Upper lobe of right lung (tissue), 1 donor: Measurements from ENCODE around the gene GPC3. TPM values are rescaled to one million over a fixed set of nuclear protein-coding genes. Genes with fewer than 3 reads are reported as not detected.

Experiments used
- ATAC-seq: fragments of 200-7000 bp; cut with Tn5 transposase; one replicate; pipeline ENCODE4 v1.9.1; 2020; ENCODE audit warnings: mild to moderate bottlenecking, moderate library complexity
- DNase-seq: peaks from one replicate; pipeline ENCODE4 v3.0.0-alpha.2; 2020
- H3K27ac ChIP-seq: fragments of 200-600 bp; one replicate; pipeline ENCODE4 v1.8.0; 2022
- H3K27me3 ChIP-seq: fragments of 200-600 bp; one replicate; pipeline ENCODE4 v1.8.0; 2022; ENCODE audit warnings: mild to moderate bottlenecking
- H3K36me3 ChIP-seq: fragments of 200-600 bp; one replicate; pipeline ENCODE4 v1.8.0; 2022
- H3K4me1 ChIP-seq: fragments of 200-600 bp; one replicate; pipeline ENCODE4 v1.8.0; 2022
- H3K4me3 ChIP-seq: fragments of 200-600 bp; one replicate; pipeline ENCODE4 v1.8.0; 2022; ENCODE audit warnings: mild to moderate bottlenecking
- H3K9me3 ChIP-seq: fragments of 200-600 bp; one replicate; pipeline ENCODE4 v1.8.0; 2022
- intact Hi-C: fragments of 100-400 bp; cut with DNase I; formaldehyde crosslinking; loops from one replicate; pipeline ENCODE4 v1.11.0; 2022
- long read RNA-seq: library from polyadenylated mRNA; unstranded; transcript quantifications from one replicate; pipeline ENCODE4 v2.0.0, GENCODE V29; 2021
- total RNA-seq: library from RNA; stranded (reverse); fragmentation: NEBNext Ultra II Directional; extraction: Animal tissue kit (Norgen Biotek cat#: 25700); gene quantifications from one replicate; pipeline ENCODE4 v1.2.1, GENCODE V29; 2021
- TF ChIP-seq, protein P1 (sequence below): fragments of 200-600 bp; IDR thresholded peaks from one replicate; pipeline ENCODE4 v1.8.0; 2022; ENCODE audit warnings: antibody characterized with exemption
- donor health status: DM: no; HTN: yes; CAD: no; lungs with severe emphysema.

The GPC3 gene
- total RNA-seq: 67.7 TPM
- long read RNA-seq, transcript GPC3-201 (8 exons, 2,568 nt): major isoform, 167 of 173 reads
- long read RNA-seq, partial matches to known transcripts: 4 of 173 reads
- long read RNA-seq, other reads (novel, unspliced or antisense): 2 of 173 reads

DNA sequence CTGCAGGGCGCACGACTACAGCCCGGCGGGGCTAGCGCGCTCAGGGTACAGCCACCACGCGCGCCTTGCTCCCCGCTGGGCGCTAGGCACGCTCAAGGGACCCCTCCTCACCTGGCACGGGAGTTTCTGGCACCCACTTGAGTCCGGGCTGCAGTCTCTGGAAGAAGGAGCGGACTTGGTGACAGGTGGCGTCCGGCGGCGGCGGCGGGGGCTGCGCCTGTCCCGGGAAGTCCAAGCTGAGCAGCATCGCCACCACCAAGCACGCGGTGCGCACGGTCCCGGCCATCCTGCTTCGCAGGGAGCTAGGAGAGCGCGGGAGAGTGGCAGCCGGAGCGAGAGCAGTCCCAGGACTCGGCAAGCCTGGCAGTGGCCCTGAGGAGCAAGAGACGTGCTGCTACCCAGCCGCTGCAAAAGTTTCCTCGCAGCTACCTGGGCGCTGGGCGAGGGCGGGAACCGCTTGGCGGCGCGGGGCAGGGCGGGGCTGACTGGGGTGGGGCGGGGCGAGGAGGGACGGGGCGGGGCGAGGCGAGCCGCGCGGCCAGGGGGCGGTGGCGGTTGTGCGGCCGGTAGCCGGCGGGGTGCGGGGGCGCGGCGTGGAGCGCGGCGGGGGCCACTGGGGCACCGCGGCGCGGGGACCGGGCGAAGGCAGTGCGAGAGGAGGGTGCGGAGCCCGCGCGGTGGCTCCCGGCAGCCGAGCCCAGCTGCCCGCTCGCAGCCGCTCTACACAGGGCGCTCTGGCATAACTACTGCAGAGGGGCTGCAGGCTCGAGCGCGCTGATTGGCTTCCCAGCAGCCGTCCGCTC lies at the start of gene GPC3:
Gene GPC3 (minus strand): TSS at position 431 of the 803 bp plus-strand sequence.
- TF ChIP-seq, protein P1, sequence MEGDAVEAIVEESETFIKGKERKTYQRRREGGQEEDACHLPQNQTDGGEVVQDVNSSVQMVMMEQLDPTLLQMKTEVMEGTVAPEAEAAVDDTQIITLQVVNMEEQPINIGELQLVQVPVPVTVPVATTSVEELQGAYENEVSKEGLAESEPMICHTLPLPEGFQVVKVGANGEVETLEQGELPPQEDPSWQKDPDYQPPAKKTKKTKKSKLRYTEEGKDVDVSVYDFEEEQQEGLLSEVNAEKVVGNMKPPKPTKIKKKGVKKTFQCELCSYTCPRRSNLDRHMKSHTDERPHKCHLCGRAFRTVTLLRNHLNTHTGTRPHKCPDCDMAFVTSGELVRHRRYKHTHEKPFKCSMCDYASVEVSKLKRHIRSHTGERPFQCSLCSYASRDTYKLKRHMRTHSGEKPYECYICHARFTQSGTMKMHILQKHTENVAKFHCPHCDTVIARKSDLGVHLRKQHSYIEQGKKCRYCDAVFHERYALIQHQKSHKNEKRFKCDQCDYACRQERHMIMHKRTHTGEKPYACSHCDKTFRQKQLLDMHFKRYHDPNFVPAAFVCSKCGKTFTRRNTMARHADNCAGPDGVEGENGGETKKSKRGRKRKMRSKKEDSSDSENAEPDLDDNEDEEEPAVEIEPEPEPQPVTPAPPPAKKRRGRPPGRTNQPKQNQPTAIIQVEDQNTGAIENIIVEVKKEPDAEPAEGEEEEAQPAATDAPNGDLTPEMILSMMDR: no peak
- H3K27me3 ChIP-seq: no peaks in the 10 kb centered on the region
- no peaks in the 10 kb centered on the region for H3K4me1 ChIP-seq
- H3K27ac ChIP-seq: no peak within 1 kb of the TSS
- no peaks in the 10 kb centered on the region for H3K9me3 ChIP-seq
- intact Hi-C loops: no loop called here
- H3K4me3 ChIP-seq: peak within 1 kb of the TSS; percentile 34
- peak; percentile 63 for DNase-seq
- no peaks in the 10 kb centered on the region for H3K36me3 ChIP-seq
- peak; percentile 90 for ATAC-seq

DNA sequence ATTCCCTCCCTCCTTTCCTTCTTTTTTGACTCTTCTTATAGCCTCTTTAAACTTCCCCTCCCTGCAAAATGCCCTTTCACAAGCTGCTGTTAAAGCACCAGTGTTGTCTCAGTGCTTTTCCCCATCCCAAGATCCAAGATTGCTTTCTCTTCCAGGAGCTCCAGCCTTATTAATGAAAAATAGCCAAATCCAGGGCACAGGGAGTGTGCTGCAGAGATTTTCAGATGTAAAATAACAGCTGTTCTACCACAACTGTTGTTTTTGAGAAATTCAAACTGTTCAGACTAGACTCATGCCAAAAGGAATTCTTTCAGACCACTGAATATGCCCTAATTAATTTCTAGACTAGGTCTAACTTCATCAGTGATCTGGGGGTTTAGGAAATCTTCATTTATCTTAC lies 47.0 kb upstream of the GPC3 start:
- intact Hi-C loops: no loop called here
- Histone ChIP-seq H3K4me1 (no peaks in the 10 kb centered on the region), H3K27ac (no peak overlapping the region), H3K4me3 (no peak overlapping the region), H3K36me3 (no peaks in the 10 kb centered on the region), H3K27me3 (no peaks in the 10 kb centered on the region), H3K9me3 (no peaks in the 10 kb centered on the region)
- ATAC-seq: no peak
- TF ChIP-seq, protein P1: no peak
- DNase-seq: no peak

DNA sequence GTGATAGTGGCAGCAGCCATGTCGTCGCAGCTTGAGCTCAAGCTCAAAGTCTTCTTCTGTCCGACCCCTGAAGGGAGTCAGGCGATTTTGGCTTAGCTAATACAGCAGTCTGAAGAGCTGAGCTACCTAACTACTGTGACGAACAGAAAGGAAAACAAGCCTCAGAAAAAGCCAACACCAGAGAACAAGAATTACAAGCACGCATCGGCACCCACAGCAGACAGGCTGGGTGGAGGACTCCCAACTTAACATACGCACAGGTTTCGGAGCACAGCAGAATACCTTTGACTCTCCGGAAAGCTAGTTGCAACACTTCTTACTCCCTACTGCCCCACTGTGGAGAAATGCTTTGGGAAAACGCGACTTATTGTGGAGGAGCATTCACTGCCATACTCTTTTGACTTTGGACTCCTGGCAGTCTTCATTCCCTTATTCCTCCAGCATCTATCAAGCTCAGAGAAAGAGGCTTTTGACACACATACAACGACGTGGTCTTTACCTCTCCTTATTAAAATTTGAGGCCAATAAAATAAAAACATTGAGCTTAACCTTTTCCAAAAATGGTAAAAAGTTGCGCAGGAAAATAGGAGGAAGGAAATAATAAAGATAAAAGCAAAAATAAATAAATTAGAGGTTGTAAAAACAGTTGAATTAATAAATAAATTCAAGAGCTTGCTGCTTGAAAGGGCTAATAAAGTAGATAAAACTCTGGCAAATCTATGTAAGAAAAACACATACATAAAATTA lies 41.3 kb upstream of the GPC3 start:
- TF ChIP-seq, protein P1: peak; percentile 46
- Histone ChIP-seq H3K27me3 (no peaks in the 10 kb centered on the region), H3K36me3 (no peaks in the 10 kb centered on the region), H3K4me1 (no peaks in the 10 kb centered on the region), H3K27ac (no peak overlapping the region), H3K4me3 (no peak overlapping the region), H3K9me3 (no peaks in the 10 kb centered on the region)
- DNase-seq (no peak), ATAC-seq (peak; percentile 91)
- intact Hi-C loops: no loop called here

DNA sequence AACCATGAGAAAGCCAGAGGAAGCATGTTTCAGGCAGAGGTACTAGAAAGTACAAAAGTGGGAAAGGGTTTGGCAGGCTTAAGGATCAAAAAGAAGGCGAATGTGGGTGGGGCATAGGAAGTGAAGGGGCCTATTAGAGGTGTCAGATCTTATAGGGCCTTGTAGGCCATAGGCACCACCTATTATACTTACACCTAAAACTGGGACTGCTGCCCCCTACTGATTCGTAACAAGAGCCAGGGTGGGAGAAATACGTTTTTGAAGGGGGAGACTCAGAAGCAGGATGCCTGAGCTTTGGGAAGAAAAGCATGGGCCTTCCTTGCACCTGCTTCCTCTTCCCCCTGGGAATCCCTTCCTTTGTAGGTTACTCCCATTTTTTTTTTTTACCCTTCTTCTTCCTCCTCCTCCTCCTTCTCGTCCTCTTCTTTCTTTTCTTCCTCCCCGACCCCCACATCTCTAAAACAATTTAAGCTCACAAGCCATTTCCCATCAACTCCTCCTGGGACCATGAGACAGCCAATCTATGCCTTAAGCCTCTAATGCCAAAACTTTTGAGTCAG lies 40.7 kb upstream of the GPC3 start:
- DNase-seq: no peak
- H3K27me3 ChIP-seq: no peaks in the 10 kb centered on the region
- no peaks in the 10 kb centered on the region for H3K4me1 ChIP-seq
- ATAC-seq: no peak
- H3K36me3 ChIP-seq: no peaks in the 10 kb centered on the region
- TF ChIP-seq, protein P1: no peak
- no peaks in the 10 kb centered on the region for H3K9me3 ChIP-seq
- no peak overlapping the region for H3K27ac ChIP-seq
- no peak overlapping the region for H3K4me3 ChIP-seq
- intact Hi-C loops: no loop called here

DNA sequence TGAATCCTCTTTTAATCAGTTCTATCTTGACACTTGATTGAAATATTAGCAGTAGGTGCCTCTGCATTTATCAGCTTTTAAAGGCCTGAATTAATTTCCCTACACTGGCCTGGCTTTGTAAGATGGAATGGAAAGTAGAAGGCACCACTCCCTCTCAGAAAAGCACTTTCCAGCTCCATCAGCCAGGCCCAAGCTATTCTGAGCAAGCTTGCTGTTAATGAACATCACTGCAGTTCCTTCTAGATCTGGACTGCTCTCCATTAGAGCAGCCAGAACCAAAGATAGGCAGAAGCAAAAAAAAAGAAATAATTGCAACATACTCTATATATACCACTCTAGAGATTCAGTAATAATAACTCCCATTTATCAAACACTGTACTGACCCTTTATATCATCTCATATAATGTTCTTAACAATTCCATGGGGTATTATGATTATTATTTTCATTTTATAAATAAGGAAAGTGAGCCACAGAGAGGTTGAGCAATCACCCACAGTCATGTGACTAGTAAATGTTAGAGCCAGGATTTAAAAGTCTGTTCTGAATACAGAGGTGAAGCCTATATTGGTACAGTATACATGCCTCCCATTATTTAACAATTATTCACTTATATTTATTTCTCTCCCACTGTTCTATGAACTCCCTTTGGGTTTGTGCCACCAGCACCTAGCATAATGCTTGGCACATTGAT lies 39.4 kb upstream of the GPC3 start:
- Histone ChIP-seq H3K27ac (no peak overlapping the region), H3K27me3 (no peaks in the 10 kb centered on the region), H3K4me1 (no peaks in the 10 kb centered on the region), H3K9me3 (no peaks in the 10 kb centered on the region), H3K4me3 (no peak overlapping the region), H3K36me3 (no peaks in the 10 kb centered on the region)
- TF ChIP-seq, protein P1: no peak
- DNase-seq: no peak
- ATAC-seq: no peak
- intact Hi-C loops: no loop called here
